ENCODE measurements around the gene AQR. TPM values are rescaled to one million over a fixed set of nuclear protein-coding genes. Genes with fewer than 3 reads are reported as not detected.

AQR gene
- total and polyA plus RNA-seq, 3 donors from 2014 or later: 37.6 to 39.2 (median 38.5) TPM

GRCh38 chr15:34993877-34994276 is 24.3 kb upstream of the AQR start:
- H3K4me3 ChIP-seq: no peak overlapping the region
- H3K4me1 ChIP-seq: no peaks in the 10 kb centered on the region
- no peaks in the 10 kb centered on the region for H3K9me3 ChIP-seq
- no peak for DNase-seq
- H3K36me3 ChIP-seq (ENCODE audit: low read depth, missing control alignments): no peaks in the 10 kb centered on the region
- TF ChIP-seq, protein P1, sequence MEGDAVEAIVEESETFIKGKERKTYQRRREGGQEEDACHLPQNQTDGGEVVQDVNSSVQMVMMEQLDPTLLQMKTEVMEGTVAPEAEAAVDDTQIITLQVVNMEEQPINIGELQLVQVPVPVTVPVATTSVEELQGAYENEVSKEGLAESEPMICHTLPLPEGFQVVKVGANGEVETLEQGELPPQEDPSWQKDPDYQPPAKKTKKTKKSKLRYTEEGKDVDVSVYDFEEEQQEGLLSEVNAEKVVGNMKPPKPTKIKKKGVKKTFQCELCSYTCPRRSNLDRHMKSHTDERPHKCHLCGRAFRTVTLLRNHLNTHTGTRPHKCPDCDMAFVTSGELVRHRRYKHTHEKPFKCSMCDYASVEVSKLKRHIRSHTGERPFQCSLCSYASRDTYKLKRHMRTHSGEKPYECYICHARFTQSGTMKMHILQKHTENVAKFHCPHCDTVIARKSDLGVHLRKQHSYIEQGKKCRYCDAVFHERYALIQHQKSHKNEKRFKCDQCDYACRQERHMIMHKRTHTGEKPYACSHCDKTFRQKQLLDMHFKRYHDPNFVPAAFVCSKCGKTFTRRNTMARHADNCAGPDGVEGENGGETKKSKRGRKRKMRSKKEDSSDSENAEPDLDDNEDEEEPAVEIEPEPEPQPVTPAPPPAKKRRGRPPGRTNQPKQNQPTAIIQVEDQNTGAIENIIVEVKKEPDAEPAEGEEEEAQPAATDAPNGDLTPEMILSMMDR (IDR thresholded peaks at IDR 0.05): no peak
- no peak for TF ChIP-seq POLR2A (IDR thresholded peaks at IDR 0.05)
- intact Hi-C loops (cut with DNase I; ENCODE audit: low total_unique reads): no loop called here
- WGBS, 2 donors: 95 to 96% methylated on average over 4 of the region's 4 CpGs
- H3K27me3 ChIP-seq: no peaks in the 10 kb centered on the region
- H3K27ac ChIP-seq: no peak overlapping the region

- Histone ChIP-seq H3K27ac (no peak overlapping the region), H3K4me3 (no peak overlapping the region), H3K4me1 (no peaks in the 10 kb centered on the region), H3K9me3 (no peaks in the 10 kb centered on the region), H3K27me3 (no peaks in the 10 kb centered on the region), H3K36me3 (ENCODE audit: low read depth, missing control alignments) (no peaks in the 10 kb centered on the region)
- TF ChIP-seq POLR2A (IDR thresholded peaks at IDR 0.05): no peak
- TF ChIP-seq, protein P1 (IDR thresholded peaks at IDR 0.05): no peak
- no peak for DNase-seq
- intact Hi-C loops (cut with DNase I; ENCODE audit: low total_unique reads): no loop called here
- WGBS, 2 donors: 89 to 90% methylated on average over 6 of the region's 6 CpGs
Measured at GRCh38 chr15:34993412-34993811, 23.9 kb upstream of the AQR start.

GRCh38 chr15:34988027-34988902 is 18.7 kb upstream of the AQR start, which contains the start of gene ZNF770:
Gene ZNF770 (minus strand): TSS chr15:34988287. CDS start chr15:34983434, 4,853 bp downstream.
- DNase-seq: peak; percentile 82
- intact Hi-C loops (cut with DNase I; ENCODE audit: low total_unique reads): no loop called here
- Histone ChIP-seq H3K27ac (peak within 1 kb of the TSS; percentile 96 to 98), H3K27me3 (no peaks in the 10 kb centered on the region), H3K36me3 (ENCODE audit: low read depth, missing control alignments) (no peaks in the 10 kb centered on the region), H3K9me3 (no peaks in the 10 kb centered on the region), H3K4me3 (peak within 1 kb of the TSS; percentile 84 to 93), H3K4me1 (peaks cover 18% of the 10 kb centered on the region)
- 0 to 1% methylated on average over 28 to 42 of the region's 60 CpGs for WGBS, 2 donors
- TF ChIP-seq, protein P1 (IDR thresholded peaks at IDR 0.05): peak in 1 of 3 experiments; percentile 32
- peak; percentile 33 for TF ChIP-seq POLR2A (IDR thresholded peaks at IDR 0.05)

GRCh38 chr15:34987609-34988026 is 18.1 kb upstream of the AQR start:
- 0 to 1% methylated on average over 16 of the region's 16 CpGs for WGBS, 2 donors
- TF ChIP-seq, protein P1 (IDR thresholded peaks at IDR 0.05): no peak
- TF ChIP-seq POLR2A (IDR thresholded peaks at IDR 0.05): no peak
- H3K4me1 ChIP-seq: peaks cover 18% of the 10 kb centered on the region
- H3K27ac ChIP-seq: peak overlapping the region; percentile 96 to 98
- H3K27me3 ChIP-seq: no peaks in the 10 kb centered on the region
- no peaks in the 10 kb centered on the region for H3K36me3 ChIP-seq (ENCODE audit: low read depth, missing control alignments)
- intact Hi-C loops (cut with DNase I; ENCODE audit: low total_unique reads): no loop called here
- DNase-seq: peak; percentile 34
- H3K4me3 ChIP-seq: peak overlapping the region; percentile 84 to 93
- no peaks in the 10 kb centered on the region for H3K9me3 ChIP-seq
